AG10803 (cell line): ENCODE data around the gene MORN5.

Experiments
- DNase-seq: peaks from one replicate; pipeline ENCODE4 v3.0.0; 2010; ENCODE audit warnings: low read depth
- H3K4me3 ChIP-seq: 2 replicates; pipeline ENCODE4 v1.5.1; 2011; ENCODE audit warnings: mild to moderate bottlenecking, low read length, control low read depth
- TF ChIP-seq, protein P1 (sequence below): conservative IDR thresholded peaks from 2 replicates; pipeline ENCODE4 v1.5.1; 2011; ENCODE audit warnings: mild to moderate bottlenecking, low read length, control low read depth, inconsistent platforms

The MORN5 gene

DNA sequence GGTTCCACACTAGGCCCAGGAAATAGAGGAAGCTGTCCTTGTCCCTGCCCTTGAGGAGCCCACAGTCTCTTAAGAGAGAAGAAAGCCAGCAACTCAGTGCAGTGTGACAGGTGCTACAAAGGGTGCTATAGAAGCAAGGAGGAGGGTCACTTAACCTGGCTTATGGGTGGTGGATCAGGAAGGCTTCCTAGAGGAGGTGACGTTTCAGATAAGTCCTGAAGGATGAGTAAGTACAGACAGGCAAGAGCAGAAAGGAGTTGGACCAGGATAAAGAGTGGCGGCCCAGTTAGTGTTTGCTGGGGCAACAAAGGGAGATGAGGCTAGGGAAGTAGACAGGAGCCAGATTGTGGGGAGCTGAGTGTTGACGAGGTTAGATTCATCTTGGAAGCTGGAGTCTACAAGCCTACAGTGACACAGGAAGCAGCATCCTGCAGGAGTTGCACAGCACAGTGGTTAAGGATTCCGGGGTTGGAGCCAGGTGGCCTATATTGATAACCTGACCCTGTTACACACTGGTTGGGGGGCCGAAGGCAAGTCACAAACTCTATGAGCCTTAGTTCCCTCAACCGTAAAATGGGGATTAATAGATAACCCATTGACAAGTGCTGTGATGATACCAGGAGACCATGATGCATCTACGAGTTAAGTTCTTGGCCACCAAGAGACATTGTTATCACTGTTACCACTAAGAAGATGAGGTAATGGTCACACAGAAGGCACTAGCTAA is 74.5 kb downstream of the MORN5 start:
- TF ChIP-seq, protein P1, sequence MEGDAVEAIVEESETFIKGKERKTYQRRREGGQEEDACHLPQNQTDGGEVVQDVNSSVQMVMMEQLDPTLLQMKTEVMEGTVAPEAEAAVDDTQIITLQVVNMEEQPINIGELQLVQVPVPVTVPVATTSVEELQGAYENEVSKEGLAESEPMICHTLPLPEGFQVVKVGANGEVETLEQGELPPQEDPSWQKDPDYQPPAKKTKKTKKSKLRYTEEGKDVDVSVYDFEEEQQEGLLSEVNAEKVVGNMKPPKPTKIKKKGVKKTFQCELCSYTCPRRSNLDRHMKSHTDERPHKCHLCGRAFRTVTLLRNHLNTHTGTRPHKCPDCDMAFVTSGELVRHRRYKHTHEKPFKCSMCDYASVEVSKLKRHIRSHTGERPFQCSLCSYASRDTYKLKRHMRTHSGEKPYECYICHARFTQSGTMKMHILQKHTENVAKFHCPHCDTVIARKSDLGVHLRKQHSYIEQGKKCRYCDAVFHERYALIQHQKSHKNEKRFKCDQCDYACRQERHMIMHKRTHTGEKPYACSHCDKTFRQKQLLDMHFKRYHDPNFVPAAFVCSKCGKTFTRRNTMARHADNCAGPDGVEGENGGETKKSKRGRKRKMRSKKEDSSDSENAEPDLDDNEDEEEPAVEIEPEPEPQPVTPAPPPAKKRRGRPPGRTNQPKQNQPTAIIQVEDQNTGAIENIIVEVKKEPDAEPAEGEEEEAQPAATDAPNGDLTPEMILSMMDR = no peak
- DNase-seq = no peak
- no peak overlapping the region for H3K4me3 ChIP-seq

DNA sequence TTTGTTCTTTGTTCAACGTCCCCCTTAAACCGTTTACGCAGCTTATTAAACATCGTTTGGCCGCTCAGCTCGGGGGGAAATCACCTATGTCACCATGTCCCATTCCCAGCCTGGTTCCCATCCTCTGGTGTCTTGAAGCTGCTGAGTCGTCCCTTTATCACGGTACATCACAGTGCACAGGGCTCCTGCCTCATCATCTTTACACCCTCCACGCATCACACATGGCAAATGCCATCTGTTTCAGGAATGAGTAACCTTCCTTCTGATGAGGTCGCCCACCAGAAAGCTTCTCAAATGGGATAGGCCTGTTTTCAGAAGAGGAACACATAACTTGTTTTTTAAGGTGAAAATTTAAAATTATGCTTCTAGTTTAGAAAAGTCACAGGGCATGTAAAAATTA is 77.0 kb downstream of the MORN5 start:
- DNase-seq = no peak
- TF ChIP-seq, protein P1 = no peak
- H3K4me3 ChIP-seq = no peak overlapping the region

DNA sequence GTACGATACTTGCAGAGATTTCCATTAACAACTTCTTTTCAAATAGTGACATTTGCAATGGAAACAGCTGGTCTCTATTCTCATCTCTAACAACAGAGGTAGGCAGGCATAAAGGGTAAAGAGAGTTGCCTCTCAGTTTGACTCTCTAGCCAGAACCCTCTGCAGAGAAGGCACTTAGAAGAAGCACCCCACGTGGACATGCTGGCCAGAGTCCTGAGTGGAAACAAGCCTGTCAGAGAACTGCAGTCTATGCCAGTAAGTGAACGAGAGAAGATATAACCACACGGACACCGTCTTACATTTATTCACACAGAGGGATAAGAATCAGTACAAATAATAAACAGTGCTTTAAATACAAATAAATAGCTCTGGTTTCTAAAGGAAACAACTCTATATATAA is 80.0 kb downstream of the MORN5 start:
- TF ChIP-seq, protein P1 = no peak
- no peak for DNase-seq
- H3K4me3 ChIP-seq = no peak overlapping the region

DNA sequence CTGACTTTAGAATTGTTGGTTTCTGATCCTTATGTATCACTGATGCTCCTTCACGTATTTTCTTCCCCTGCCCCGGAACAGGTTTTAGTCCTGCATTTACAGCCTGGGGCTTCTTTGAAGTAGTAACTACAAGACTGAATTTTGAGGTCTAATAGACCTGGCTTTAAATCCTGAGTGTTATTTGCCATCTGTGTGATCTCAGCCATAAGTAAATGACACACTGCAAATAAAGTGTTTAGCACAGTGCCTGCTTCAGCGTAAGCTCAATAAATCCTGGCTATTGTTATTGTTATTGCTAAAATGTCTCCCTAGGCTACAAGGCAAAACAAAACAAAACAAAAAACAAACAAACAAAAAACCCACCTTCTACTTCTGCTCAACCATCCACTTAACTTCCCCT is 84.6 kb downstream of the MORN5 start:
- DNase-seq = no peak
- TF ChIP-seq, protein P1 = no peak
- no peak overlapping the region for H3K4me3 ChIP-seq

DNA sequence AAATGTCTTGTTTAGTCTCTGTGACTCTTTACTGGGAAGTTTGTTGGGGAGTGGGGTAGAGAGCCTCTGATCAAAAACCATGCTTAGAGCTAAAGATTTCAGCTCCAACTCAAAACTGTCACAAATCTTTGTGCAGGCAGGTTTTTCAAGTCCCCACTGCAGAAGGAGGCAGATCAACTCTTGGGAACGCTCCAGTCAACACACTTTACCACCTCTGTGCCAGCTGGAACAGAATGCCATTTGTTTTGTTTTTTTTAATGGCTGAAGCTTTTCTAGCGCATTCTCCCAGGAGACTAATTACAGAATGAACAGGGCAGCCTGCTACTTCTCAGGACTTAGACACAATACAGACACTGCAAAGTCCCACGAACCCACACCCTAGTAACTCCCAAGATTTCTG is 87.0 kb downstream of the MORN5 start:
- H3K4me3 ChIP-seq = no peak overlapping the region
- TF ChIP-seq, protein P1 = no peak
- no peak for DNase-seq

DNA sequence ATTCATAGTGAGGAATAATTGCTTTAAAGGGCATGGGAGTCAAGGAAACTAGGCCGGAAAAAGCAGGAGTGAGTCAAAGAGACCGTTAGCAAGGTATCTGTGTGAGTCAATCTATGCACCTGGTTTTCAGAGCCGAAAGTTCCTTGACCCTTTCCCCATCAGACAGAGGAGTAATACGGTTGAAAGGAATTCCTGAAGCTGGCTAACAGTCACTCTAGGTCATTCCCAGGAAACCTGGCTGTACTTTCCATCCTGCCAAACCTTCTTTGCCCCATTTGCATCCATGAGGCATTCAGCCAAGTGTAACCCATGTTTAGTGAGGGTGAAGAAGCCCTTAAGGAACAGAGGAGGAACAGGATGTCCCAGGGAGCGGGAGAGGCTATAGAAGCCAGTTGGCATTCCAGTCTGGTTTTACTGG is 88.7 kb downstream of the MORN5 start:
- DNase-seq = no peak
- TF ChIP-seq, protein P1 = no peak
- no peak overlapping the region for H3K4me3 ChIP-seq
